Fibroblast of gingiva (primary cell): Measurements from ENCODE around the gene COL18A1.

Source experiments
- DNase-seq: peaks from one replicate; pipeline ENCODE4 v3.0.0-alpha.2; 2011; ENCODE audit warnings: low read depth

COL18A1 gene

DNA sequence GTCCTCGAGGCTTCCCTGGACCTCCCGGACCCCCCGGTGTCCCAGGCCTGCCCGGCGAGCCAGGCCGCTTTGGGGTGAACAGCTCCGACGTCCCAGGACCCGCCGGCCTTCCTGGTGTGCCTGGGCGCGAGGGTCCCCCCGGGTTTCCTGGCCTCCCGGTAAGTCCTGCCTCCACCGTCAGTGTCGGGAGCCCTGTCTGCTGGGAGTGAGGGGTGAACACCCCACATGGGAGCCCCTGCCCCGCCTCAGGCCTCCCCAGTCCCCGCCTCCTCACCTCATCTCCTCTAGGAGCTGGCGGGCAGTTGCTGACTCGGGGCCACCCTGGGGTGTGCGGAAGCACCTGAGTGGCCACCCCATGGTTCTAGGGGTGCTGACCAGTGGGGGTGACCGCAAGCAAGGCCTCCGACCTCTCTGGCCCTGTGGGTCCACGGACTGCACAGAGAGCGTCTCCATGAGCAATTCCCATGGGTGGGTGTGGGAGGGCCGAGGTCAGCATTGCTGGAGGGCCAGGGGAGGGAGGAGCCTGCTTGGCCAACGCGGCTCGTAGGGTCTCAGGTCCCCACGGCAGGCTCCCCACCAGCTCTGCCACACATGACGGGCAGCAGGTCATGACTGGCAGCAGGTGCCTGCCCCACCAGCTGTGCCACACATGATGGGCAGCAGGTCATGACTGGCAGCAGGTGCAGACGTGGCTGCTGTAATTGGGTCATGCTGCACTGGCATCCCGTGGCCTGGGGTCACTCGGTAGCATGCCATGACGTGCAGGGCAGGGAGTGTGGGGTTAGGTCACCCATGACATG is 75.9 kb downstream of the COL18A1 start:
- no peak for DNase-seq

- DNase-seq, result no peak
Measured at GRCh38 chr21:45481566-45481965, 76.6 kb downstream of the COL18A1 start.

DNA sequence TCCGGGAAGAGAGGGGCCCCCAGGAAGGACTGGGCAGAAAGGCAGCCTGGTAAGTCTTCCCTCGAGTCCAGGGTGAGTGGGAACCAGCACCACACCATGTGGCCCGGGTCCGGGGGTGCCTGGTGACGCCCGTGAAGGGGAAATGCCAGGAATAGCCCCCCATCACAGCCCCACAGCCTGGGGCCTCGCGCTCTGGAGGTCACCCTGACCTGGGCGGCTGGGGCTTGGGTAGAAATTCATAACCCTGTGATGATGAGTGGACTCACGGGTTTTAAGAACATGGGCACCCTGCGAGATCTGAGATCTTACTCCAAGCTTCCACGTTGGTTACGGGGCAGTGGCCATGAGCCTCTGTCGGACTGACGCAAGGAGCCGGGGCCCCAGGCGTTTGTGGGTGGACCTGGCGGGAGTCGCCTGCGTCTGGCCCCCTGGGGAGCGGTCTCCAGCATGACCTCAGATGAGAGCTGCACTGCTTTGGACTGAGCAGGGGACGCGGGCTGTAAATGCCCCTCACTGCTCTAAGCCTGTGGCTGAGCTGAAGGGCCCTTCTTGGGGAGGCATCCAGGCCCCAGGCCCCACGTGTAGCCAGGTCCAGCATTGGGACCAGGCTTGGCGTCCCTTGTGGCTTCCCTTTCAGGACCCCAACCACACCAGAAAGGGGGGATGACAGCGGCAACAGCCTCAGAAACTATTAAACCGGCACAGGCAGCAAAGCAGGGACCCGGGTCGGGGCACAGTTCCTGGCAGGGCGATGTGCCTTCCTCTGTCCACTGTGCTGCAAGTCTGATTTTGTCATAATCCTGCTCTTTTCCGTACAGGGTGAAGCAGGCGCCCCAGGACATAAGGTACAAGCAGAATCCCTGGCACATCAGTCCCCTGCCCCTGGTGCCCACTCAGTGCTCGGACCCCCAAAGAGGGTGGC is 77.3 kb downstream of the COL18A1 start:
- no peak for DNase-seq

DNA sequence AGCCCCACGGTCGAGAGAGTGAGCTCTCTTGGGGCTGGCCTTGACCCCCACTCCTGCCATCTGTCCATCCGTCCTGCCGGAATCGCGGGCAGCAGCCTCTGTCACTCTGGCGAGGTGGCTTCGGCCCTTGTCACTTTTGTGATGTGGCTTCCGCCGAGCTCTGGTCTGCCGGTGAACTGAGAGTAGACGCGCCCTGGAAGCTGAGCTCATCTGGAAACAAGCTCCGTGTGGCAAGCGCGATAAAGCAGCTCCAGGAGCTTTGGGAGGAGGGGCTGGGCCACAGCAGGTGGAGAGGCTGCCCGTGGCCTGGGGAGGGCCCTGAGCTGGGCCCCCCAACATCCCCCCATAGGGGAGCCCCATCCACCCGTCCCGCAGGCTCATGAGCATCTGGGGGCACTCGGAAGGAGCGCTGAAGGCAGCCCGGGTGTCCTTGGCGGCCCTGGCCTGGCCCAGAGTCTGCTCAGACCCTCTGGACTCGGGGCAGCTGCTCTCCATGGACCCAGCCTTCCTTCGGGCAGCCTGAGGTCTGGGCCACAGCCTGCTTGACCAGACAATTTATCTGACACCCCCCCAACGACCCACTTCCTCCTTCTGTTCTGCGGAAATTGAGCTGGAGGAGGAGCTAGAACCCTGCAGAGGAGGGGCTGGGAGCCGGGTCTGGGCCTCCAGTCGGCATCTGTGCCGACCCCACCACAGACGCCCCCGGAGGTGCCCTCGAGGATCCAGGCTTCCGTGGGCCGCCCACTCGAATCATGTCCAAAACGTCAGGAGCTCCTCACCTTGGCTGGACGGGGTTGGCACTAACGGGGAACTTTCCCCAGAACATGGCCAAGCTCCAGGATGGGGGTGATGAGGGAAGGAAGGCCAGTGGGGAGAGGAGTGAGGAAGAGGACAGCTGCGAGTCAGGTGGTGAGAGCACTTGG is 78.2 kb downstream of the COL18A1 start:
- no peak for DNase-seq

GRCh38 chr21:45484318-45484717 is 79.4 kb downstream of the COL18A1 start:
- DNase-seq, result no peak

- DNase-seq, result no peak
Measured at GRCh38 chr21:45485686-45486442, 80.9 kb downstream of the COL18A1 start.

DNA sequence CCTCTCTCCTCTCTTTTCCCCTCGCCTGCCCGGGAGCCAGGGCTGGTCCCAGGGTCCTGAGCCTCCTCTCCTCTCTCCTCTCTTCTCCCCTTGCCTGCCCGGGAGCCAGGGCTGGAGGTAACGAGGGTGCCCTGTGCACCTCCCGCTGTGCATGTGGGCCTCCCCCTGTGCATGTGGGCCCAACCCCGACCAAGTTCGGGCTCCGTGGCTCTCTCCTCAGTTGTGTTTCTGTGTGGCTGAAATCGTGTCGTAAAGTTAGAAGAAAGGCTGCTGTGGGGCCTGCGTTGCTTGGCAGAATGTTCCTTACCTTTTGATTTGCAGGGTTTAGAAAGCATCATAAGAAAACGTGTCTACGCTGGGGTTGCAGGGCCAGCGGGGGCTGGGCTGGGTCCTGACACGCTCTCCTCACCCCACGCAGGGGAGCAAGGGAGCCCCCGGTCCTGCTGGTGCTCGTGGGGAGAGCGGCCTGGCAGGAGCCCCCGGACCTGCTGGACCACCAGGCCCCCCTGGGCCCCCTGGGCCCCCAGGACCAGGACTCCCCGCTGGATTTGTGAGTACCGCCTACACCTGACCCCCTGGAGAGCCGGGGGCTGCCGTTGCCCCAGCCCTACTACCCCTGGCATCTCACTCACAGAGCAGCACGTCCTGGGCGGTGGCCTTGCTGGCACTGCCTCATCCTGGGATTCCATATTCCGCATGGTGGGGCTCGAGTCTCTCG is 81.6 kb downstream of the COL18A1 start:
- no peak for DNase-seq

GRCh38 chr21:45487161-45487806 is 82.3 kb downstream of the COL18A1 start:
- no peak for DNase-seq

GRCh38 chr21:45487891-45488600 is 83.1 kb downstream of the COL18A1 start:
- no peak for DNase-seq

DNA sequence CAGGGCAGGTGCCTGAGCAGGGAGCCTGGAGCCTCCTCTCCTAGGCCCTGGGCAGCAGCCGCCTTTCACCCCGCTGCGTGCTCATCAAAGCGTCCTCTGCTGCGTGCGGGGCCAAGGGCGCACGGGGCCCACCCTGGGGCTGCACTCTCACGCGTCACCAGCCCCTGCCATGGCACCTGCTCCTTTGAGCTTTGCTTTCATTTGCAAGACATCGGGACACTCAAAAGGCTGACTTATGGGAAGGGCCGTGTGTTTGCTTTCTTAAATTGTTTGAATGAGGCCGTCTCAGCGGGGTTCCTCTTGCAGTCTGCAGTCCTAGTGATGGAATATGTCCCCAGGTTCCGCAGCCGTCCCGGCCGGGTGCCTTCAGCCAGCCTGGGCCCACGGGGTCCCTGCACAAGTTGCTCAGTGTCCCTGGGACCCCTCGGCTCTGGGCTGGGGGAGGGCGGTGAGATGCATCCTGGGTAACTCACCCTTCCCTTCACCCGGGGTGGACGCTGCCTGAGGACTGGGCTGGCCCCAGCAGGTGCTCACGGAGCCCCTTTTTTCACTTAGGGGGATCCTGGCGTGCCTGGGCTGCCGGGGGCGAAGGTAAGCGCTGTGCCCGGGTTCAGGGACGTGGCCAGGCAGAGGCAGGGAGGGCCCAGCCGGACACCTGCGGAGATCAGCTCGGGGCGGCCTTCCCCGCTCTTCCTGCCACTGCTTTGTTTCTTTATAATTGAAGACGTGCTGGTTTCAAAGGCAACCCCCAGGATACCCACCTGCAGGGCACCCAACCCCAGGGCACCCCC is 84.2 kb downstream of the COL18A1 start:
- no peak for DNase-seq

DNA sequence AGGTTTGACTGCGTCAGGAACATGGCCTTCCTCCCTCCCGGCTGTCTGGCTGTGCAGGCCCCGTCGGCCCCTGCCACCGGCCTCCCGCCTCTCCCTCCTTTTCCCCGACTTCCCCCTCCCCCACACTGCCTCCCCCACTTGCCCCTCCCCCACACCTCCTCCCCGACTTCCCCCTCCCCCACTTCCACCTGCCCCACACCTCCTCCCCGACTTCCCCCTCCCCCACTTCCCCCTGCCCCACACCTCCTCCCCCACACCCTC is 84.7 kb downstream of the COL18A1 start:
- no peak for DNase-seq

GRCh38 chr21:45490049-45490731 is 85.2 kb downstream of the COL18A1 start:
- no peak for DNase-seq

- DNase-seq, result no peak
Measured at GRCh38 chr21:45491056-45491455, 86.1 kb downstream of the COL18A1 start.

DNA sequence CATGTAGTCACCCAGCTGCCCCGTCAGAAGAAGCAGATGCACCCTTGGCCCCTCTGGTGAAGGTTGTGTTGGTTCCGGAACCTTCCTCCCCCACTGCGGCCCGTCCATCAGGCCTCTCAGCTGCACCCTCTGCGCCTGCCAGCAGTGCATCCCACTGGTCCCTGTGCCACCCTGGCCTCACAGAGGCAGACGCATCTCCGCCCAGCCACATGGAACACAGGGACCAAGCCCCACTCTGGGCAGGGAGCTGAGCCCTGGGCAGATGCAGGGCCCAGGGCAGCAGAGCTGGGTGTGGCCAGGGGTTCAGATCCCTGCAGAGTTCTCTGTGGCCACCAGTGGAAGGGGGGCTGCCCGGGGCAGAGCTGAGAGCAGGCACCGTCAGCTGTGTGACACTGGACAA is 86.7 kb downstream of the COL18A1 start:
- no peak for DNase-seq

DNA sequence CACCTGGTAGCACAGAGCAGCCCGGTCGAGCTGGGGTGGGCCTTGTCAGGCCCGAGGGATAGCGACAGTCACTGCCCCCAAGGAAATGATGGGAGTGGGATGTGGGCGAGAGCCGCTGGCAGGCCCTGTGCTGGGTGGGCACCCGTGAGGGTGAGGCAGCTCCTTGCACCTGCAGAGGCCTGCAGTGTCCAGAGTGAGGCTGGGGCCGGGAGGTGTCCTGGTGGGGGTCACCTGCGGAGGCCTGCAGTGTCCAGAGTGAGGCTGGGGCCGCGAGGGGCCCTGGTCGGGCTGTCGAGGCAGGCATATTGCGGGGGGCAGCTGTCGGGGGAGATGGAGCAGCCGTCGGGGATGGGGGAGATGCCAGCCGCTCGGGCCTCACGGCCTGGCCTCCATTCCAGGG is 87.8 kb downstream of the COL18A1 start:
- no peak for DNase-seq

- DNase-seq, result no peak
Measured at GRCh38 chr21:45493401-45494001, 88.5 kb downstream of the COL18A1 start.

DNA sequence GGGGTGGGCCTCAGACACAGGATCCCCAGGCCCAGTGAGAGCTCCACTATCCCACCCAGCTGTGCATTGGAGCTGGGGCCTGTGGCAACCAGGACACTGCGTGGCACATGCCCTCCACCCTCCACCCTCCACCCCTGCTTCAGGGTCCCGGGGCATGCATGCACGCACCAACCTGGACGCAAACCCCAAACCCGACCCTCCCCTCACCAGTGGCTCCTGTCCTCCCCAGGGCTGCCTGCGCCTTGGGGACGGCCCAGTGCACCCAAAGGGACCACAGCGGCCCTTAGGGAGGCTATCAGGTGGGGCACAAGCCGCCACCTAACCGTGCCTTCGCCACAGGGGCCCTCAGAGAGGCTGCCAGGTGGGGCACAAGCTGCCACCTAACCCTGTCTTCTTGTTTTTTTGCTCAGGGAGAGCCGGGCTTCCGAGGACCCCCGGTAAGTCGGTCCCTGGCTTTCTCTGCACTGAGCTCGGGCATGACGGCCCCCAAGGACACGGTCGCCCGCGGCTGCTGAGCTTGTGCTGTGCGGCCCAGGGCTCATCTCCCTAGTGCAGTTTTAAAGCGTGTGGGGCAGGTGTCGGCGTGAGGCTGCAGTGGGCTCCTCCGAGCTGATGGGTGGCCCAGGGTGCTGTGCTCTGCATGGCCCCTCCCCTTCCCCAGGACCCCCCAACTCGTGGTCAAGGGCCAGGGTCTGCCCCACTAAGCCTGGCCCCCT is 89.3 kb downstream of the COL18A1 start:
- no peak for DNase-seq
